Suprapubic skin (tissue), 4 donors: ENCODE results near the gene BEST3.

Source experiments
- EP300 ChIP-seq: sonication (generic); formaldehyde crosslinking; IDR thresholded peaks from one replicate; pipeline ENCODE4 v1.6.1; 2017; ENCODE audit warnings: antibody characterized with exemption
- POLR2AphosphoS5 ChIP-seq, 3 donors: sonication (generic); formaldehyde crosslinking; IDR thresholded peaks; one replicate each; pipeline ENCODE4 v1.6.1; 2017; ENCODE audit warnings: antibody characterized with exemption in 3 of 3

- TF ChIP-seq EP300: no peak
- no peak for TF ChIP-seq POLR2AphosphoS5 (IDR thresholded peaks at IDR 0.05)
These were observed 32.3 kb downstream of the BEST3 start for GRCh38 chr12:69666798-69667197.
